AG04450 (cell line): Measurements from ENCODE around the gene MICAL2. TPM values are rescaled to one million over a fixed set of nuclear protein-coding genes. Genes with fewer than 3 reads are reported as not detected.

Source experiments
- CTCF ChIA-PET: fragments of 300-600, 350-600 bp; formaldehyde crosslinking; extraction: SDS; loops from one replicate; lab custom pipeline; 2022; ENCODE audit warnings: antibody characterized with exemption, inconsistent platforms; lab: Charles Lee
- POLR2A ChIA-PET: fragments of 350-600 bp; formaldehyde crosslinking; extraction: SDS; loops from one replicate; lab custom pipeline; 2021; ENCODE audit warnings: antibody characterized with exemption, inconsistent platforms; lab: Yijun Ruan, JAX
- DNase-seq: peaks from one replicate; pipeline ENCODE4 v3.0.0-alpha.2; 2011; ENCODE audit warnings: low read depth, low spot score
- H3K27ac ChIP-seq: one replicate; pipeline ENCODE4 v1.5.1; 2012; ENCODE audit warnings: low read depth, low read length, control low read depth
- H3K27me3 ChIP-seq: one replicate; pipeline ENCODE4 v1.6.0; 2012; ENCODE audit warnings: low read length; ENCODE audit not compliant: control insufficient read depth, insufficient read depth
- H3K4me3 ChIP-seq: 2 replicates; pipeline ENCODE4 v1.5.1; 2011; ENCODE audit warnings: mild to moderate bottlenecking, low read depth, low read length, control low read depth
- H3K9me3 ChIP-seq: 2 replicates; pipeline ENCODE4 v1.5.1; 2012; ENCODE audit warnings: low read length; ENCODE audit not compliant: control insufficient read depth, insufficient read depth
- CTCF ChIP-seq: IDR thresholded peaks from 2 replicates; pipeline ENCODE4 v1.5.1; 2011; ENCODE audit warnings: low read depth, low read length, control low read depth, inconsistent platforms
- polyA plus RNA-seq: library from polyadenylated mRNA; depleted of rRNA; stranded (reverse); fragments of >200 nt; gene quantifications from 2 replicates; pipeline ENCODE4 v1.2.3, GENCODE V29; 2011

Gene MICAL2
- polyA plus RNA-seq, 1 experiment = 171 TPM

- TF ChIP-seq CTCF = no peak
- ChIA-PET CTCF (no interaction called here), POLR2A (interaction anchor here (0.6 kb wide), 1 partner anchor 452 kb away, joined by 3 read pairs; no protein-coding TSS in a partner anchor)
- Histone ChIP-seq H3K9me3 (no peaks in the 10 kb centered on the region), H3K4me3 (no peak overlapping the region), H3K27me3 (no peaks in the 10 kb centered on the region), H3K27ac (no peak overlapping the region)
- DNase-seq = no peak
Observed at GRCh38 chr11:12212174-12212820, 101.9 kb downstream of the MICAL2 start.

- H3K27me3 ChIP-seq = no peaks in the 10 kb centered on the region
- peak overlapping the region; percentile 41 for H3K27ac ChIP-seq
- DNase-seq = no peak
- POLR2A ChIA-PET = interaction anchor here (0.6 kb wide), 1 partner anchor 452 kb away, joined by 3 read pairs; no protein-coding TSS in a partner anchor
- H3K9me3 ChIP-seq = no peaks in the 10 kb centered on the region
- CTCF ChIA-PET = no interaction called here
- TF ChIP-seq CTCF = no peak
- no peak overlapping the region for H3K4me3 ChIP-seq
Observed at GRCh38 chr11:12212821-12213185, 102.4 kb downstream of the MICAL2 start.

GRCh38 chr11:12213883-12214282 lies 103.5 kb downstream of the MICAL2 start:
- no peak for TF ChIP-seq CTCF
- no peak overlapping the region for H3K4me3 ChIP-seq
- peak overlapping the region; percentile 4 for H3K27ac ChIP-seq
- ChIA-PET CTCF (no interaction called here), POLR2A (interaction anchor here (0.7 to 1.0 kb wide), 2 partner anchors 13 to 54 kb away, joined by 3 to 4 read pairs; no protein-coding TSS in a partner anchor)
- DNase-seq = no peak
- H3K9me3 ChIP-seq = no peaks in the 10 kb centered on the region
- no peaks in the 10 kb centered on the region for H3K27me3 ChIP-seq

- no peak for DNase-seq
- ChIA-PET POLR2A (interaction anchor here (0.7 to 1.5 kb wide), 3 partner anchors 9 to 55 kb away, joined by 3 to 4 read pairs (median 4); no protein-coding TSS in a partner anchor), CTCF (no interaction called here)
- Histone ChIP-seq H3K27me3 (no peaks in the 10 kb centered on the region), H3K27ac (peak overlapping the region; percentile 41), H3K9me3 (no peaks in the 10 kb centered on the region), H3K4me3 (no peak overlapping the region)
- no peak for TF ChIP-seq CTCF
Observed at GRCh38 chr11:12214751-12215150, 104.4 kb downstream of the MICAL2 start.

GRCh38 chr11:12215181-12215593 lies 104.8 kb downstream of the MICAL2 start:
- H3K9me3 ChIP-seq = no peaks in the 10 kb centered on the region
- no peak for DNase-seq
- H3K27ac ChIP-seq = peak overlapping the region; percentile 41
- no peak for TF ChIP-seq CTCF
- POLR2A ChIA-PET = interaction anchor here (1.0 to 1.5 kb wide), 2 partner anchors 10 kb away, joined by 3 to 4 read pairs; no protein-coding TSS in a partner anchor
- CTCF ChIA-PET = interaction anchor here (0.9 kb wide), 1 partner anchor 171 kb away, joined by 3 read pairs; no protein-coding TSS in a partner anchor
- H3K4me3 ChIP-seq = no peak overlapping the region
- H3K27me3 ChIP-seq = no peaks in the 10 kb centered on the region
